Activated naive CD4-positive, alpha-beta T cell treated with anti-CD3 and anti-CD28 coated beads, Interleukin-2, amount 50 U/mL, for 16 hours (primary cell): ENCODE measurements around the gene SLC13A3.

Source experiments
- DNase-seq: peaks from one replicate; pipeline ENCODE4 v3.0.0-alpha.2; 2020

The SLC13A3 gene

GRCh38 chr20:46600286-46600752, 50.9 kb downstream of the SLC13A3 start:
- DNase-seq, result no peak

GRCh38 chr20:46599227-46599987, 51.9 kb downstream of the SLC13A3 start:
- no peak for DNase-seq

- DNase-seq, result no peak
Measured at GRCh38 chr20:46595933-46596332, 55.3 kb downstream of the SLC13A3 start.

GRCh38 chr20:46594725-46595124, 56.5 kb downstream of the SLC13A3 start:
- no peak for DNase-seq

GRCh38 chr20:46592580-46593362, 58.5 kb downstream of the SLC13A3 start:
- DNase-seq, result no peak

GRCh38 chr20:46590443-46590842, 60.8 kb downstream of the SLC13A3 start:
- DNase-seq, result no peak

GRCh38 chr20:46588532-46589511, 62.4 kb downstream of the SLC13A3 start:
- DNase-seq, result no peak

- no peak for DNase-seq
Measured at GRCh38 chr20:46587986-46588385, 63.3 kb downstream of the SLC13A3 start.

GRCh38 chr20:46586724-46587123, 64.5 kb downstream of the SLC13A3 start:
- no peak for DNase-seq

- DNase-seq, result no peak
Measured at GRCh38 chr20:46584508-46584907, 66.8 kb downstream of the SLC13A3 start.

GRCh38 chr20:46583411-46584214, 67.6 kb downstream of the SLC13A3 start:
- no peak for DNase-seq

GRCh38 chr20:46582648-46583047, 68.6 kb downstream of the SLC13A3 start:
- DNase-seq, result no peak

GRCh38 chr20:46581391-46581790, 69.9 kb downstream of the SLC13A3 start:
- DNase-seq, result no peak

GRCh38 chr20:46580613-46581205, 70.5 kb downstream of the SLC13A3 start:
- no peak for DNase-seq

- DNase-seq, result no peak
Measured at GRCh38 chr20:46578745-46579144, 72.5 kb downstream of the SLC13A3 start.

- no peak for DNase-seq
Measured at GRCh38 chr20:46576774-46577395, 74.4 kb downstream of the SLC13A3 start.

GRCh38 chr20:46575937-46576461, 75.3 kb downstream of the SLC13A3 start:
- DNase-seq, result no peak

- DNase-seq, result no peak
Measured at GRCh38 chr20:46575394-46575793, 75.9 kb downstream of the SLC13A3 start.

GRCh38 chr20:46573788-46574584, 77.3 kb downstream of the SLC13A3 start:
- no peak for DNase-seq

GRCh38 chr20:46573234-46573633, 78.0 kb downstream of the SLC13A3 start:
- DNase-seq, result no peak
